GM12891 (cell line): ENCODE data around the gene MIA.
A peak's percentile ranks its signal among the peaks of the same experiment; 100 is the strongest.

Experiments
- POLR2A ChIP-seq: IDR thresholded peaks from 2 replicates; pipeline ENCODE4 v1.6.1; 2011; ENCODE audit warnings: low read depth, low read length, control low read depth
- POLR2AphosphoS5 ChIP-seq: IDR thresholded peaks from 2 replicates; pipeline ENCODE4 v1.6.1; 2011; ENCODE audit warnings: low read depth, low read length, control low read depth
- POU2F2 ChIP-seq: IDR thresholded peaks from 2 replicates; pipeline ENCODE4 v1.6.1; 2011; ENCODE audit warnings: low read depth, mild to moderate bottlenecking, control low read depth, low read length, moderate library complexity
- SPI1 ChIP-seq: IDR thresholded peaks from 2 replicates; pipeline ENCODE4 v1.6.1; 2011; ENCODE audit warnings: low read depth, low read length, control low read depth
- TAF1 ChIP-seq: IDR thresholded peaks from 2 replicates; pipeline ENCODE4 v1.6.1; 2011; ENCODE audit warnings: low read depth, low read length, control low read depth

DNA sequence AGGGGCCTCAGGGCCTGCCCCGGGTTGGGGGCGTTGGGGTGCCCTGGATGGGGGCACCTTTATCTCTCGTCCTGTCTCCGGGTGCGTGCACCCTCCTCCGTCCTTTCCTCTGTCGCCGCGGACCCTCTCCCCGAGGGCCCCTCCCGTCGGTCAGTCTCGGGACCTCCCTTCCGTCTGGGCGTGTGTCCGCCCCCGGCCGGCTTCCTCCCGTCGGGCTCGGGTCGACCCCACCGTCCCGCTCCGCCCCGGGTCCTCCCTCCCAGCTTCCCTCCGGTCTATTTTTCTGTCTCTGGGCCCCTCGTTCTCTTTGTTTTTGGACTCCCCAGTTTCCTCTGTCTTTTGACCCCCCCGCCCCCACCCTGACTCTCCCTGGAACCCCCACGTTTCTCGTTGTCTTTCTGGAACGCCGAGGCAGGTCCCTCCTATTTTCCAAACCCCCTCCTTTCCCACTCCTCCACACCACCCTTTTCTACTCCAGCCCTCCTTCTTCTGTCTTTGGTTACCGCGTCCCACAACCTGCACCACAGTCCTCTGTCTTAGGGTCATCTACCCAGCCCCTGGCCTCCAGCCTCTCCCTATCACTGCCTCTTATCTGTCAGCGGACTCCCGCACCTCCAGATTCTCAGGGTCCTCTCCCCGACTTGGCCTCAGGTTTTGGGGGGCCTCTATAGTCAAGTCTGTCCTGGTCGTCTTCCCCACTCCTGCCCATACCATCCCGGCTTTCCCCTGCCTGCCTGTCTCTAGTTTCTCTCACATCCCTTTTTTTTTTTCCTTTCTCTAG, 24.4 kb downstream of the MIA start:
- peak; percentile 56; the same call in 1 of the 2 replicates for TF ChIP-seq POLR2A
- no peak for TF ChIP-seq TAF1
- peak; percentile 61; the same call in 1 of the 2 replicates for TF ChIP-seq POLR2AphosphoS5
- 0 out of 2 replicates have a peak, but pooled peaks have one; percentile 2 for TF ChIP-seq SPI1
- TF ChIP-seq POU2F2 = no peak
